ENCODE results near the gene RPL28.
"Not testable (repeated sequence)": the region's sequence is repeated elsewhere in the genome, so short reads cannot be mapped to it uniquely, and the experiment has no call there.

Gene RPL28

GRCh38 chr19:55392820-55393761 is 7.4 kb downstream of the RPL28 start:
- Histone ChIP-seq H3K36me3 (replicated peaks) (peaks cover 29% of the 10 kb centered on the region), H3K4me3 (ENCODE audit: low read depth, low read length) (no peak overlapping the region), H3K27me3 (replicated peaks) (no peaks in the 10 kb centered on the region), H3K27ac (no peak overlapping the region)
- in situ Hi-C loops (cut with HindIII; ENCODE audit: low pct_ligation_motif_present, low sequenced_read_pairs) = loop anchor here (25.0 kb wide), 1 partner anchor 219 kb away; the partner anchor contains the start of genes ZNF524, ZNF784 and ZNF865
- no peak for TF ChIP-seq CTCF (IDR thresholded peaks at IDR 0.05; ENCODE audit: low read depth, low read length, missing control alignments)
- DNase-seq = no peak

- no peak for DNase-seq
- Histone ChIP-seq H3K27me3 (replicated peaks) (no peaks in the 10 kb centered on the region), H3K27ac (no peak overlapping the region), H3K36me3 (replicated peaks) (peaks cover 17% of the 10 kb centered on the region), H3K4me3 (ENCODE audit: low read depth, low read length) (no peak overlapping the region)
- TF ChIP-seq CTCF (IDR thresholded peaks at IDR 0.05; ENCODE audit: low read depth, low read length, missing control alignments) = no peak
- in situ Hi-C loops (cut with HindIII; ENCODE audit: low pct_ligation_motif_present, low sequenced_read_pairs) = loop anchor here (25.0 kb wide), 1 partner anchor 214 kb away; the partner anchor contains the start of genes ZNF524, ZNF784 and ZNF865
These were observed 12.6 kb downstream of the RPL28 start for GRCh38 chr19:55398200-55398925.

- in situ Hi-C loops (cut with HindIII; ENCODE audit: low pct_ligation_motif_present, low sequenced_read_pairs) = no loop called here
- DNase-seq = no peak
- Histone ChIP-seq H3K36me3 (replicated peaks) (peaks cover 27% of the 10 kb centered on the region), H3K27ac (no peak overlapping the region), H3K27me3 (replicated peaks) (no peaks in the 10 kb centered on the region), H3K4me3 (ENCODE audit: low read depth, low read length) (no peak overlapping the region)
- TF ChIP-seq CTCF (IDR thresholded peaks at IDR 0.05; ENCODE audit: low read depth, low read length, missing control alignments) = no peak
These were observed 14.8 kb downstream of the RPL28 start for GRCh38 chr19:55400281-55401087.

GRCh38 chr19:55401390-55401789 is 15.7 kb downstream of the RPL28 start:
- H3K4me3 ChIP-seq (ENCODE audit: low read depth, low read length); DNase-seq: not testable (repeated sequence)

GRCh38 chr19:55402509-55402908 is 16.8 kb downstream of the RPL28 start:
- TF ChIP-seq CTCF (IDR thresholded peaks at IDR 0.05; ENCODE audit: low read depth, low read length, missing control alignments) = no peak
- in situ Hi-C loops (cut with HindIII; ENCODE audit: low pct_ligation_motif_present, low sequenced_read_pairs) = no loop called here
- no peaks in the 10 kb centered on the region for H3K27me3 ChIP-seq (replicated peaks)
- no peak overlapping the region for H3K27ac ChIP-seq
- H3K4me3 ChIP-seq (ENCODE audit: low read depth, low read length) = no peak overlapping the region
- DNase-seq = no peak
- H3K36me3 ChIP-seq (replicated peaks) = peaks cover 37% of the 10 kb centered on the region

More at GRCh38 chr19:55401390-55401789, 15.7 kb downstream of the RPL28 start:
- H3K27me3 ChIP-seq (replicated peaks); in situ Hi-C loops (cut with HindIII; ENCODE audit: low pct_ligation_motif_present, low sequenced_read_pairs); H3K27ac ChIP-seq: not testable (repeated sequence)
- H3K36me3 ChIP-seq (replicated peaks) = peaks cover 34% of the 10 kb centered on the region

All from brain microvascular endothelial cell (primary cell).